Epithelial cell of proximal tubule (primary cell): Measurements from ENCODE around the gene CDH4. TPM values are rescaled to one million over a fixed set of nuclear protein-coding genes. Genes with fewer than 3 reads are reported as not detected.

Experiments
- DNase-seq: peaks from one replicate; pipeline ENCODE4 v3.0.0-alpha.2; 2011; ENCODE audit warnings: low read depth
- H3K4me3 ChIP-seq: 2 replicates; pipeline ENCODE4 v1.5.1; 2011; ENCODE audit warnings: low read depth, mild to moderate bottlenecking, low read length
- CTCF ChIP-seq: conservative IDR thresholded peaks from 2 replicates; pipeline ENCODE4 v1.5.1; 2012; ENCODE audit warnings: low read depth, mild to moderate bottlenecking, low read length
- total RNA-seq: library from RNA; depleted of rRNA; stranded (reverse); fragments of >200 nt; gene quantifications from 2 replicates; pipeline ENCODE4 v1.2.3, GENCODE V29; 2015

The CDH4 gene
- total RNA-seq, 1 donor from 2014 or later: 17.1 TPM

GRCh38 chr20:61625246-61625645 is 373.2 kb downstream of the CDH4 start:
- no peak overlapping the region for H3K4me3 ChIP-seq
- no peak for TF ChIP-seq CTCF
- DNase-seq: no peak

DNA sequence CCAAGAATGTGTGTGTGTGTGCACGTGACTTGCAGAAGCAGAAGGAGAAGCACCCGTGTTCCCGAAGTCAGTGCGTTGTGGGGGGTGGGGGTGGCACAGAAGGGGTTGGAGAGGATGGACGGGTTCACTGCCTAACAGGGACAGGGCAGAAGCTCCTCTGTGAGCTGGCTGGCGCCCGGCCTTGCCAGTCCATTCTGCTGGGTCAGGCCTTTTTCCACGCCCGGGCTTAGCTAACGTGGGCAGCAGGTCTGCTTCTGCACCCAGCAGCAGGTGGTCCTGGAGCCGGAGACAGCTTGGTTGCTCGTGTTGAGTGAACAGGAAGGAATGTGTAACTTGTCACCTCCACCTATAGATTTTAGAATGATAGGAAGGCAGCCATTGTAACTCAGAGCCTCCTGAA is 374.4 kb downstream of the CDH4 start:
- H3K4me3 ChIP-seq: no peak overlapping the region
- TF ChIP-seq CTCF: no peak
- DNase-seq: no peak

- no peak for TF ChIP-seq CTCF
- no peak for DNase-seq
- no peak overlapping the region for H3K4me3 ChIP-seq
Measured at GRCh38 chr20:61627791-61628415, 375.8 kb downstream of the CDH4 start.

- no peak for DNase-seq
- no peak overlapping the region for H3K4me3 ChIP-seq
- no peak for TF ChIP-seq CTCF
Measured at GRCh38 chr20:61628480-61628879, 376.4 kb downstream of the CDH4 start.

GRCh38 chr20:61628901-61629601 is 377.0 kb downstream of the CDH4 start:
- no peak for TF ChIP-seq CTCF
- H3K4me3 ChIP-seq: no peak overlapping the region
- DNase-seq: no peak

DNA sequence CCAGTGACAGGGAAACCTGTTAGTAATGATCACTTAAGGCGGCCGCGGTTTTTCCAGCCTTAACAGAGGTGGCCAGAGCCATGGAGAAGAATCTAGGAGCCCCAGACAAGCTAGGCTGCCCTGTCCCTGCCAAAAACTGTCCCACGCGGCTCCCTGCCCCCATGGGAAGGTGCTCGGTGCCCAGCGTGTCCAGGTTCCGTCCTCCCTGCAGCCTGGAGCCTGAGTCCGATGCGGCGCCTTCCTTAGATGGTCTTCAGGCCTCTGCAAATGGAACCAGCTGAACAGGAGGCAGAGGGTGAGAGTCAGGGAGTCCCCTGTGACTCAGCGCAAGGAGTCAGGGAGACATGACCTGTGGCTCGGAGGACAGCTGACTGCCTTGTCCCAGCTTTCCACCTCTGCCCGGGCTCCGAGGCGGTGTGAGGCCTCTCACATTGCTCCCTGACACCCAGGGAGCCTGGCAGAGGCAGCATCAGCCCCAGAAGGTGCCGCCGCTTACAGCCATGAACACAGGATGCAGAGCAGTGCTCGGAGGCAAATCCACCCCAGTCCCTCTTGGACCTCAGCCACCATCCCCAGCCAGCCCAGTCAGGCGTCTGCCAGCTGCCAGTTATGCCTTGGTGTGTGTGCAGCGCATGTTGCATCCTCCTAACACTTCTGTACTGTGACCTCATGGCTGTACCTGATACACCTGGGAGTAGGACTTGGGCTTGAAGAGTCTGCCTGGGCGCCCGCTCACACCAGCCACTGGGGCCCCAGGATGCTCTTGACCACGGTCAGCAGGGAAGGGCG is 377.7 kb downstream of the CDH4 start:
- TF ChIP-seq CTCF: no peak
- DNase-seq: no peak
- H3K4me3 ChIP-seq: no peak overlapping the region

DNA sequence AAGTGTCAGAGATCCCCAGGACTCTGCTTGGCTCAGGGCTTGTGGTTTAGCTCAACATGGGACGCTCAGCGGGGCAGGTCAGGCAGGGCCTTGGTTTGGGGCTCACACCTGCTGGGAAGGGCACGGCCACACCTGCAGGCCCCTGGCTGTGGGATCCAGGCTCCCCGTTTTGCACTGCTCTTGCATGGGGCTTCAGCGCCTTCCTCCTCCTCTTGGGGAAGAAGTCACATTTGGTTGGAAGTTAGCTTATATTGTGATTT is 378.3 kb downstream of the CDH4 start:
- no peak for TF ChIP-seq CTCF
- DNase-seq: no peak
- no peak overlapping the region for H3K4me3 ChIP-seq
